HepG2 (cell line): Measurements from ENCODE around the gene GJB2. TPM values are rescaled to one million over a fixed set of nuclear protein-coding genes. Genes with fewer than 3 reads are reported as not detected.

ENCODE experiments used
- ATAC-seq: fragments of 200-7000 bp; cut with Tn5 transposase; 3 replicates; pipeline ENCODE4 v1.9.1; 2020; ENCODE audit warnings: mild to moderate bottlenecking, moderate library complexity
- BruUV-seq: library from RNA; stranded (reverse); fragments of 400-500 nt; replicated peaks from 2 replicates; lab custom pipeline; 2021; lab: Mats Ljungman, UMichigan
- CTCF ChIA-PET: fragments of 300-600 bp; formaldehyde crosslinking; extraction: SDS; loops from one replicate; lab custom pipeline; 2021; ENCODE audit warnings: low total read pairs, inconsistent platforms, low intra/inter-chr PET ratio; lab: Yijun Ruan, JAX
- POLR2A ChIA-PET: fragments of 350-600 bp; sonication (Branson Sonifier 250); formaldehyde crosslinking; loops from one replicate; lab custom pipeline; 2020; ENCODE audit warnings: antibody characterized with exemption, inconsistent platforms; lab: Yijun Ruan, JAX
- DNase-seq: peaks from one replicate; pipeline ENCODE4 v3.0.0-alpha.2; 2015; ENCODE audit warnings: low spot score
- FAIRE-seq: peaks from 3 replicates; lab custom pipeline; 2011; peaks lifted over from hg19 to GRCh38; lab: Jason Lieb, UNC
- H2AFZ ChIP-seq: one replicate; pipeline ENCODE4 v1.6.1; 2011; ENCODE audit warnings: low read length, inconsistent platforms
- H3K27ac ChIP-seq: fragments of 300-600 bp; 3 replicates; pipeline ENCODE4 v1.8.0; 2011; ENCODE audit warnings: mixed run types, mild to moderate bottlenecking, mixed read lengths, low read length, inconsistent platforms; ENCODE audit not compliant: insufficient read depth; ENCODE audit errors: extremely low read length
- H3K27me3 ChIP-seq, 2 experiments: fragments of 200-600 bp in 1 of 2; 2 replicates in 1 of 2; 3 replicates in 1 of 2; pipeline versions ENCODE4 v1.6.0 to v1.8.0; 2011; ENCODE audit warnings: low read length in 2 of 2, mild to moderate bottlenecking in 2 of 2, moderate library complexity in 2 of 2, inconsistent platforms in 1 of 2; ENCODE audit not compliant: insufficient read depth in 2 of 2, control insufficient read depth in 1 of 2
- H3K36me3 ChIP-seq, 2 experiments: fragments of 200-600 bp in 1 of 2; replicated peaks in 1 of 2; 2 replicates in 1 of 2; 3 replicates in 1 of 2; pipeline versions ENCODE4 v1.5.1 to v1.8.0; 2011; ENCODE audit warnings: low read length in 2 of 2, inconsistent platforms in 1 of 2; ENCODE audit not compliant: insufficient read depth in 2 of 2, control insufficient read depth in 1 of 2
- H3K4me1 ChIP-seq: 2 replicates; pipeline ENCODE4 v1.5.1; 2012; ENCODE audit warnings: low read length, inconsistent platforms; ENCODE audit not compliant: insufficient read depth
- H3K4me2 ChIP-seq: 2 replicates; pipeline ENCODE4 v1.6.0; 2011; ENCODE audit warnings: low read depth, low read length, inconsistent platforms
- H3K4me3 ChIP-seq, 3 experiments: fragments of 200-600 bp in 1 of 3; sonication (generic), shearing (Covaris generic) in 1 of 3; replicated peaks in 1 of 3; 2 replicates each; pipeline ENCODE4 v1.5.1; 2011 to 2016; ENCODE audit warnings: low read length in 3 of 3, inconsistent platforms in 2 of 3, low read depth in 2 of 3, mild to moderate bottlenecking in 2 of 3, control low read depth in 1 of 3, mixed read lengths in 1 of 3; ENCODE audit not compliant: insufficient read depth in 1 of 3
- H3K79me2 ChIP-seq: one replicate; pipeline ENCODE4 v1.6.1; 2011; ENCODE audit warnings: low read length, inconsistent platforms; ENCODE audit not compliant: insufficient read depth
- H3K9ac ChIP-seq: 2 replicates; pipeline ENCODE4 v1.6.0; 2011; ENCODE audit warnings: mild to moderate bottlenecking, low read depth, low read length, inconsistent platforms; ENCODE audit not compliant: insufficient read depth
- H3K9me3 ChIP-seq: 2 replicates; pipeline ENCODE4 v1.5.1; 2012; ENCODE audit warnings: mild to moderate bottlenecking, low read length
- H4K20me1 ChIP-seq: 2 replicates; pipeline ENCODE4 v1.6.0; 2011; ENCODE audit warnings: inconsistent platforms, mild to moderate bottlenecking, low read length, moderate library complexity; ENCODE audit not compliant: insufficient read depth
- DBP ChIP-seq: sonication (generic); formaldehyde crosslinking; IDR thresholded peaks from 2 replicates; pipeline ENCODE4 v1.4.0; 2020; ENCODE audit warnings: missing genetic modification reagents; ENCODE audit errors: not compliant biosample characterization
- IRF1 ChIP-seq: sonication (generic); formaldehyde crosslinking; IDR thresholded peaks from 2 replicates; pipeline ENCODE4 v1.4.0; 2020; ENCODE audit warnings: low read depth, mild to moderate bottlenecking, missing genetic modification reagents
- THRA ChIP-seq: sonication (generic); formaldehyde crosslinking; IDR thresholded peaks from 2 replicates; pipeline ENCODE4 v1.4.0; 2020; ENCODE audit warnings: missing genetic modification reagents, borderline replicate concordance
- ZFP91 ChIP-seq: sonication (generic); formaldehyde crosslinking; IDR thresholded peaks from 2 replicates; pipeline ENCODE4 v1.9.0; 2022; ENCODE audit warnings: missing genetic modification reagents, mild to moderate bottlenecking, borderline replicate concordance
- ZNF142 ChIP-seq: sonication (generic); formaldehyde crosslinking; IDR thresholded peaks from 2 replicates; pipeline ENCODE4 v1.4.0; 2020; ENCODE audit warnings: missing genetic modification reagents
- ZNF280B ChIP-seq: sonication (generic); formaldehyde crosslinking; IDR thresholded peaks from 2 replicates; pipeline ENCODE4 v1.5.0; 2020; ENCODE audit warnings: missing genetic modification reagents, mild to moderate bottlenecking, borderline replicate concordance
- ZNF430 ChIP-seq: sonication (generic); formaldehyde crosslinking; IDR thresholded peaks from 2 replicates; pipeline ENCODE4 v1.9.0; 2021; ENCODE audit warnings: mild to moderate bottlenecking, missing genetic modification reagents
- ZNF605 ChIP-seq: sonication (generic); formaldehyde crosslinking; IDR thresholded peaks from 2 replicates; pipeline ENCODE4 v1.8.0; 2022; ENCODE audit warnings: mild to moderate bottlenecking, missing genetic modification reagents
- WGBS: methylation state at CpG from one replicate; pipeline ENCODE4 v1.1.6; 2017; ENCODE audit warnings: low lambda C conversion rate; 5-methylcytosine and 5-hydroxymethylcytosine counted together
- in situ Hi-C: cut with HindIII; loops from 2 replicates; pipeline ENCODE4 v1.10.0; 2017; ENCODE audit warnings: low pct_unique_long_range_greater_than_20kb; ENCODE audit not compliant: extremely low pct_ligation_motif_present
- intact Hi-C: fragments of 100-400 bp; cut with micrococcal nuclease; formaldehyde crosslinking; loops from one replicate; pipeline ENCODE4 v1.10.0; 2022; ENCODE audit not compliant: unreplicated experiment
- polyA plus RNA-seq, 8 experiments: library from polyadenylated mRNA; depleted of rRNA in 3 of 8; stranded (reverse) in 7 of 8; unstranded in 1 of 8; fragments of >200 nt; fragmentation: Illumina TruSeq in 4 of 8; extraction: Trizol in 4 of 8; gene quantifications; 2 replicates each; pipeline versions ENCODE4 v1.2.1 to v1.2.3, GENCODE V29; 2011 to 2016; ENCODE audit warnings: low read depth in 4 of 8, missing spikeins in 1 of 8, mixed read lengths in 1 of 8; ENCODE audit not compliant: insufficient read depth in 1 of 8
- total RNA-seq, 5 experiments: library from RNA; depleted of rRNA; stranded (reverse); fragments of >200 nt; fragmentation: Illumina TruSeq; extraction: Trizol; gene quantifications; 2 replicates each; pipeline ENCODE4 v1.2.3, GENCODE V29; 2016; ENCODE audit warnings: low read depth in 1 of 5

The GJB2 gene
- total and polyA plus RNA-seq, 2 of the 13 experiments (the other 11 are each of a cell fraction or from before 2014, with no cell fraction given) = 0.15 to 0.18 TPM

GRCh38 chr13:20191311-20192157 lies 1.2 kb downstream of the GJB2 start:
- 15% methylated on average over 8 of the region's 24 CpGs for whole genome bisulfite sequencing
- no peaks in the 10 kb centered on the region for H3K36me3 ChIP-seq
- peaks cover 4 to 63% of the 10 kb centered on the region in 2 experiments for H3K27me3 ChIP-seq
- H3K9me3 ChIP-seq = no peaks in the 10 kb centered on the region
- POLR2A ChIA-PET = no interaction called here
- H3K79me2 ChIP-seq = no peaks in the 10 kb centered on the region
- FAIRE-seq = no peak
- peaks cover 35% of the 10 kb centered on the region for H3K4me1 ChIP-seq
- no peak overlapping the region for H3K27ac ChIP-seq
- H2AFZ ChIP-seq = no peak overlapping the region
- H4K20me1 ChIP-seq = no peaks in the 10 kb centered on the region
- BruUV-seq = no TSS peak
- intact Hi-C loops = no loop called here
- CTCF ChIA-PET = no interaction called here
- peak; percentile 46 for ATAC-seq
- DNase-seq = no peak
- 0 out of 2 replicates have a peak overlapping the region, but pooled peaks have one; percentile 10 for H3K9ac ChIP-seq
- in situ Hi-C loops = loop anchor here (10.0 kb wide), 1 partner anchor 103 kb away; no protein-coding TSS in a partner anchor
- peak overlapping the region; percentile 49 to 70 (median 60) for H3K4me3 ChIP-seq
- peak overlapping the region; percentile 79 for H3K4me2 ChIP-seq
- peak; percentile 91; the same call in 1 of the 2 replicates for TF ChIP-seq THRA (CRISPR knock-in tag)
- 0 out of 2 replicates have a peak, but pooled peaks have one; percentile 29 for TF ChIP-seq ZNF430 (CRISPR knock-in tag)
- TF ChIP-seq IRF1 (CRISPR knock-in tag) = peak; percentile 67; the same call in 1 of the 2 replicates
- TF ChIP-seq ZNF605 (CRISPR knock-in tag) = 0 out of 2 replicates have a peak, but pooled peaks have one; percentile 19
- 0 out of 2 replicates have a peak, but pooled peaks have one; percentile 30 for TF ChIP-seq ZNF142 (CRISPR knock-in tag)
- TF ChIP-seq ZFP91 = no peak
- no peak for TF ChIP-seq DBP
- 0 out of 2 replicates have a peak, but pooled peaks have one; percentile 20 for TF ChIP-seq ZNF280B
